Muscle layer of colon (tissue), 2 donors: Measurements from ENCODE around the gene STAC3.
"Not testable (repeated sequence)": the region's sequence is repeated elsewhere in the genome, so short reads cannot be mapped to it uniquely, and the experiment has no call there.

Experiments
- H3K27ac ChIP-seq: one replicate; pipeline ENCODE4 v1.7.0; 2013; ENCODE audit warnings: low read depth, mild to moderate bottlenecking, low read length, moderate library complexity
- H3K27me3 ChIP-seq, 2 donors: one replicate each; pipeline ENCODE4 v1.7.0; 2013; ENCODE audit warnings: low read length in 2 of 2, mild to moderate bottlenecking in 2 of 2; ENCODE audit not compliant: insufficient read depth in 2 of 2, control insufficient read depth in 1 of 2
- H3K36me3 ChIP-seq: one replicate; pipeline ENCODE4 v1.7.0; 2013; ENCODE audit warnings: mild to moderate bottlenecking, low read length; ENCODE audit not compliant: insufficient read depth
- H3K4me1 ChIP-seq: one replicate; pipeline ENCODE4 v1.7.0; 2013; ENCODE audit warnings: mild to moderate bottlenecking, low read length; ENCODE audit not compliant: insufficient read depth
- H3K4me3 ChIP-seq, 2 donors: one replicate each; pipeline ENCODE4 v1.7.0; 2013; ENCODE audit warnings: low read length in 2 of 2, low read depth in 1 of 2, mild to moderate bottlenecking in 1 of 2, moderate library complexity in 1 of 2
- H3K9ac ChIP-seq: one replicate; pipeline ENCODE4 v1.7.0; 2013; ENCODE audit warnings: low read length
- H3K9me3 ChIP-seq: one replicate; pipeline ENCODE4 v1.7.0; 2013; ENCODE audit warnings: mild to moderate bottlenecking, low read length
- donor health status: abdominal sarcoma.
- donor health status: Adenocarcinoma of cecum.

STAC3 gene

DNA sequence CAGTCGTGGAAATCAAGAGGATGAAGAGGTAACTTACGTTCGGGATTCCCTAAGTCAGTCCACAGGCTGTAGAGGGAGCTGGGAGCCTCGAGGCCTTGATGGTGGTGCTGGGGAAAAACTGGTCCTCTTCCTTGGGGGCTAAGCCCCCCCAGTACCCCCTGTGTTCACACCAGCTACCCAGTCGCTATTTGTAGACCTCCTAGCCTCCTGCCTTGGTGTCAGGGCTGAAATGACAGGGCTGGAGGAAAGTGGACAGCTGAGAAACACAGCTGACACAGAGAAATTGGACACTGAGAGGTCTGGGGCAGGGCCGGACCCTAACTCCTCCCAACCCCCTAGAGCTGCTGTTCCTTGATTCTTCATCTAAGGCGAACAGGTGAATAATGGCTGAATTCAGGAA lies at the start of gene STAC3:
STAC3 (minus strand) TSS at position 232 of the 400 bp plus-strand sequence. CDS start 1,551 bp downstream, outside the sequence.
- Histone ChIP-seq H3K4me3 (no peak within 1 kb of the TSS), H3K4me1 (no peaks in the 10 kb centered on the region), H3K9ac (no peak within 1 kb of the TSS), H3K27ac (no peak within 1 kb of the TSS), H3K36me3 (peaks cover 10% of the 10 kb centered on the region), H3K27me3 (peaks cover 4 to 8% of the 10 kb centered on the region in 2 donors), H3K9me3 (no peaks in the 10 kb centered on the region)

GRCh38 chr12:57299514-57300016 lies 48.6 kb upstream of the STAC3 start:
- Histone ChIP-seq H3K4me1 (no peaks in the 10 kb centered on the region), H3K36me3 (peaks cover 45% of the 10 kb centered on the region), H3K27me3 (no peaks in the 10 kb centered on the region), H3K27ac (no peak overlapping the region), H3K9me3 (no peaks in the 10 kb centered on the region), H3K4me3 (no peak overlapping the region), H3K9ac (no peak overlapping the region)

GRCh38 chr12:57296291-57296690 lies 45.3 kb upstream of the STAC3 start:
- H3K36me3 ChIP-seq, result peaks cover 71% of the 10 kb centered on the region
- H3K27me3 ChIP-seq, result no peaks in the 10 kb centered on the region
- no peak overlapping the region for H3K27ac ChIP-seq
- H3K9ac ChIP-seq, result no peak overlapping the region
- H3K9me3 ChIP-seq, result no peaks in the 10 kb centered on the region
- H3K4me1 ChIP-seq, result no peaks in the 10 kb centered on the region
- no peak overlapping the region for H3K4me3 ChIP-seq

GRCh38 chr12:57282073-57282472 lies 31.1 kb upstream of the STAC3 start:
- H3K27ac ChIP-seq, H3K9ac ChIP-seq, H3K4me1 ChIP-seq, H3K9me3 ChIP-seq, H3K27me3 ChIP-seq, H3K4me3 ChIP-seq: not testable (repeated sequence)
- H3K36me3 ChIP-seq, result peaks cover 62% of the 10 kb centered on the region

DNA sequence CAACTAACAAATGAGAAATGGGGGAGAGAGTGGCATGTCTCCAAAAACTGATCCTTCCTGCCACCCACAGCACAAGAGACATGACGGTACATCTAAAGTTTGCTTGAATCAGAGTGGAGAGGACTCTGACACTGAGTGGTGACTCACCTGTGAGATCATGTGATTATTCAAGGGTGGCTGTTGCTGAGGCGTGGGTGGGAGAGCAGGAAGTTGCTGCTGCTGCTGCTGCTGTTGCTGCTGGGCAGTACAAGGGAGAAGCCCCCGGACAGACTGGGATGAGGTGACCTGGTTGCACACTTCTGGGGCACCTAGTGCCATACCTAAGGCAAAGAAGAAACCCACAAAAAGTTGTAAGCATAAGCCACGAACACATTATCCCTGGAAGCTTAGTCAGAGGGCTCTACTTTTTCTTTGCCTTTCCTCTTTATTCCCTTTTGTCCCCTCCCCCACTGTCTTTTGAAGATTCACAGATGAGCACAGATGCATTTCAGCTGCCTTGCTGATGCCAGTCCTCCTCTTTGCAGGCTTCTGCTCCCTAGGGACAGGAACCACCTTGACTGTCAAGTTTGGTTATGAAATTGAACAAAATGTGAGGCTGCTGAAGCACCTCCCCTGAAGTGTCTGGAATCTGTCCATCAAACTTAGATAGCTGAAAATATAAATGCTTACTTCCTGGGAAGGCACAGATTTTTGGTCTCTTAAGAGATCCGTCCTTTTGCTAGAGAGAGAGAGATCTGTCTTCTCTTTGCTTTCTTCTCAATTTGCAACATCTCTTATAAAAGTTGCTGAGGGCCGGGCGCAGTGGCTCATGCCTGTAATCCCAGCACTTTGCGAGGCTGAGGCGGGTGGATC lies 29.4 kb upstream of the STAC3 start:
- peaks cover 66% of the 10 kb centered on the region for H3K36me3 ChIP-seq
- H3K9me3 ChIP-seq, result no peaks in the 10 kb centered on the region
- H3K27ac ChIP-seq, result no peak overlapping the region
- no peak overlapping the region for H3K4me3 ChIP-seq
- no peak overlapping the region for H3K9ac ChIP-seq
- H3K27me3 ChIP-seq, result no peaks in the 10 kb centered on the region
- H3K4me1 ChIP-seq, result no peaks in the 10 kb centered on the region

DNA sequence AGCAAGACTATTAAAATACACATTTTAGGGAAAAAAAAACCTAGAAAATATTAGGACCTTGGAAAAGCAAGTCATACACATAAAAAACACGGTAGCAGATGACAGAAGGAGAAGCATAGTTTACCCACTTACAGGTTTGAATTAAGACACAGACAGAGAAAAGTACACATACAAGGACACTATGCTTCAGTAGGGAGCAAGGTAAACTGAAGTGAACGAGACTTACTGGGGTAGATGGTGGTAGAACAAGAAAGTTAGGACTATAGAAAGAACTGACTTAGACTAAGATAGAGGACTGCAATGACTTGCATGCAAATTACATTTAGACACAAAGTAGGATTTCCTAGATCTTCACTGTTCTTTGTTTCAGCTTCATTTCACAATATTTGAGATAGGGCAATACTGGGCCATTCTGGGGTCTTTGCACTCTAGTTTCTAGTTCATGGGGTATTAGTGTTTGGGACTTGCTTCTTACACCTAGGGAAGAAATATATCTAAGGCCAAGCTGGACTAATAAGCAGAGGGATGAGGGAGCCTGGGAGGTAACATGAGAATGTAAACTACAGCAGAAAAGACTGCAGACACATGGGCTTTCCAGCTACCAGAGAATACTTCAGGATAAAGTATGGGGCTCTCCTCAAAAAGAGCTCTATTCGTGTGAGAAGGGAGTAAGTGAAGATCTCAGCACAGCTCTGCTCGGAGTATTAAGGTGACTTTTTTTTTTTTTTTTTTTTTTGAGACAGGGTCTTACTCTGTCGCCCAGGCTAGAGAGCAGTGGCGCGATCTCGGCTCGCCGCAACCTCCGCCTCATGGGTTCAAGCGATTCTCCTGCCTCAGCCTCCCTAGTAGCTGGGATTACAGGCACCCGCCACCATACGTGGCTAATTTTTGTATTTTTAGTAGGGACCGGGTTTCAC lies 27.7 kb upstream of the STAC3 start:
- Histone ChIP-seq H3K27ac (no peak overlapping the region), H3K36me3 (peaks cover 57% of the 10 kb centered on the region), H3K9ac (no peak overlapping the region), H3K4me3 (no peak overlapping the region), H3K4me1 (no peaks in the 10 kb centered on the region), H3K27me3 (no peaks in the 10 kb centered on the region), H3K9me3 (no peaks in the 10 kb centered on the region)

DNA sequence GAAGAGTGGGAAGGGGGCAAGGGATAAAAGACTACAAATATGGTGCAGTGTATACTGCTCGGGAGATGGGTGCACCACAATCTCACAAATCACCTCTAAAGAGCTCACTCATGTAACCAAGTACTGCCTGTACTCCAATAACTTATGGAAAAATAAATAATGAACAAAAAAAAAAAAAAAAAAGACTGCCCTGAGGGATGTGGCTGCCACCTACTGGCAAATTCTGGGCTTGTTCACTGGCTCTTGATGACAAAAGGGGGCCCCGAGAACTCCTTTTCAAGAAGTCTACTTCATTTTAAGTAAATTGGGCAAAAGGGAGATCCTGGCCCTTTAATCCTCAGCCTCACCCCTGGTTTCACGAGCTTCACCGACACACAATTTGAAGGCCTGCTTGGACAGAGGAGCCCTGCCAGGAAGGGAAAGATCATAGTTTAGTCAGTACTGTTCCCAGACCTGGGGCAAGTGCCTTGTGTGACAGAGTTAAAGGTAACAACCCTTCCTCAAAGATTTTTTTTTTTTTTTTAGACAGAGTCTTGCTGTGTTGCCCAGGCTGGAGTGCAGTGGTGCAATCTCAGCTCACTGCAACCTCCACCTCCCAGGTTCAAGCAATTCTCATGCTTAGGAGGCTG lies 26.1 kb upstream of the STAC3 start:
- Histone ChIP-seq H3K9ac (no peak overlapping the region), H3K4me1 (no peaks in the 10 kb centered on the region), H3K9me3 (no peaks in the 10 kb centered on the region), H3K4me3 (no peak overlapping the region), H3K27me3 (no peaks in the 10 kb centered on the region), H3K27ac (no peak overlapping the region), H3K36me3 (peaks cover 52% of the 10 kb centered on the region)

- peaks cover 53% of the 10 kb centered on the region for H3K36me3 ChIP-seq
- H3K9ac ChIP-seq, H3K4me1 ChIP-seq, H3K4me3 ChIP-seq, H3K9me3 ChIP-seq, H3K27me3 ChIP-seq, H3K27ac ChIP-seq: not testable (repeated sequence)
Measured at GRCh38 chr12:57276233-57276632, 25.2 kb upstream of the STAC3 start.

DNA sequence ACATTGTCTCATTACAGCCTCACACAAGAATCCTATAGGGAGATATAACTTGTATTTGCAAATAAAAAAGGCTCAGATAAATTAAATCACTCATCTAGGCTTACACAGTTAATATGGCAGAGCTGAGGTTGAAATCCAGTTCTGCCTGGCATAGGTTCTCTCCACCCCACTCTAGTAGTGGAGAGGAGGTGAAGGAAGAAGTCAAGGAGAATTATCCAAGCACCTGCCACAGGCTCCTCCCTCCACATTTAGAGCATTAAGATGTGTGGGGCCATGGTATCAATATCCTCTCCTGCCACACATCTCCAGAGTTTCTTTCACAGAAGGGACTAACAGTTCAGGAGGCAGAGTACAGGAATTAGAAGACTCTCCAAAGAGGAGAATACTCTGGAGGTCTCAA lies 22.5 kb upstream of the STAC3 start:
- Histone ChIP-seq H3K4me1 (no peaks in the 10 kb centered on the region), H3K9ac (no peak overlapping the region), H3K27me3 (no peaks in the 10 kb centered on the region), H3K36me3 (peaks cover 58% of the 10 kb centered on the region), H3K4me3 (no peak overlapping the region), H3K27ac (no peak overlapping the region), H3K9me3 (no peaks in the 10 kb centered on the region)

DNA sequence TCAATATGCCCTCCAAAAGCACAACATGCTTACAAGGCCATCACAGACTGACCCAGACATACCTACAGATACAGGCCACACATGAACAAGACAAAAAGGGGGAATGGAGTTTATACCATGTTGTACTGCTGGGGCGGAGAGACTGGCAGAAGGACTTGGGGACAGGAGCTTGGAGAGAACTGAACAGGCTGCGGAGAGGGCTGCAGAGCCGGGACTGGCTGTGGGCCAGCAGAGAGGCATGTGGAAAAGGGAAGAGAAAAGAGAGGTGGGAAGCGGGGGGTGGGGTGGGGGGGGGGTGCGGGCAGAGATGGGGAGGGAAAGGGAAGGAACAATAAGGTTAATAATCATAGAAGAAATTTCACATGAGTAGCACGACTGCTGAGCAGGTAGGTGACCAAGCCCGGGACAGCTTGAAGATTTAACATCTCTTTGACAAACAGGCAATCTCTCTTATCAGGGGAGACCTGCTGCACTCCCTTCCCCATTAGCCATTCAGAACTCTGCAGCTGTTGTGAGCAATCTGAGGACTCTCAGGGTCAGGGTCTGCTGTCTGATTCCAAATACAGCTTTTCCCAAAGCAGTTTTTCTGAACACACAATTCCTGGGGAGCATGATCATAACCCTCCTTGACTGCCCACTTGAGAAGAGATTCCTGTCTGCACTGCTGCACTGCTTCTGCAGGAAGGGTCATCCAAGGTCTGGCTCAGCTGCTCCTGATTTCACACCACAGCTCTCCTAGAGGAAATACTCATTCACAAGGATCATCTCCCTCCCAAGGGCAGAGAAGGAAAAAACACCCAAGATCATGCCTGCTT lies 21.6 kb upstream of the STAC3 start:
- Histone ChIP-seq H3K4me3 (no peak overlapping the region), H3K4me1 (no peaks in the 10 kb centered on the region), H3K36me3 (peaks cover 59% of the 10 kb centered on the region), H3K27me3 (no peaks in the 10 kb centered on the region), H3K9ac (no peak overlapping the region), H3K27ac (no peak overlapping the region), H3K9me3 (no peaks in the 10 kb centered on the region)
